ENCODE results near the gene RSPH10B2. TPM values are rescaled to one million over a fixed set of nuclear protein-coding genes. Genes with fewer than 3 reads are reported as not detected.
"Not testable (repeated sequence)": the region's sequence is repeated elsewhere in the genome, so short reads cannot be mapped to it uniquely, and the experiment has no call there.

The RSPH10B2 gene
- total and polyA plus RNA-seq, 9 of the 15 experiments (the other 6 are each of a cell fraction or from before 2014, with no cell fraction given): 0.04 to 0.11 (median 0.08) TPM; not detected in 5

DNA sequence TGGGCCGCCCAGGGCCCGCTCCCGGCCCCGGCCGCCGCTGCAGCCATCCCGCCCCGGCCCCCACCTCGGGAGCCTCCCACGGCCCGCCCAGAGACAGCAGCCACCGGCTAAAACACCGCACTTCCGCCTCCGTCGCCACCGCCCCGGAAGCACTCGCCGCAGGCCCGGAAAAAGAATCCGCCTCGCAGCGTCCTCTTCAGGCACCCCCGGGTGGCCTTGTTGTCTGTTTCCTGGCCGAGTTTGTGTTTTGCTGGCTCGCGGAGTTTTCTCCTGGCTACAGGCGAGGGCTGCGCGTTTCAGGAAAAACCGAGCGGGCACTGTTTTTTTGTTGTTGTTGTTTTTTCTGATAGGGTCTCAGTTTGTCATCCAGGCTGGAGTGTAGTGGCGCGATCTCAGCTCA lies 72.2 kb downstream of the RSPH10B2 start, which contains the start of gene CCZ1B (continued):
- TF ChIP-seq, protein P1, sequence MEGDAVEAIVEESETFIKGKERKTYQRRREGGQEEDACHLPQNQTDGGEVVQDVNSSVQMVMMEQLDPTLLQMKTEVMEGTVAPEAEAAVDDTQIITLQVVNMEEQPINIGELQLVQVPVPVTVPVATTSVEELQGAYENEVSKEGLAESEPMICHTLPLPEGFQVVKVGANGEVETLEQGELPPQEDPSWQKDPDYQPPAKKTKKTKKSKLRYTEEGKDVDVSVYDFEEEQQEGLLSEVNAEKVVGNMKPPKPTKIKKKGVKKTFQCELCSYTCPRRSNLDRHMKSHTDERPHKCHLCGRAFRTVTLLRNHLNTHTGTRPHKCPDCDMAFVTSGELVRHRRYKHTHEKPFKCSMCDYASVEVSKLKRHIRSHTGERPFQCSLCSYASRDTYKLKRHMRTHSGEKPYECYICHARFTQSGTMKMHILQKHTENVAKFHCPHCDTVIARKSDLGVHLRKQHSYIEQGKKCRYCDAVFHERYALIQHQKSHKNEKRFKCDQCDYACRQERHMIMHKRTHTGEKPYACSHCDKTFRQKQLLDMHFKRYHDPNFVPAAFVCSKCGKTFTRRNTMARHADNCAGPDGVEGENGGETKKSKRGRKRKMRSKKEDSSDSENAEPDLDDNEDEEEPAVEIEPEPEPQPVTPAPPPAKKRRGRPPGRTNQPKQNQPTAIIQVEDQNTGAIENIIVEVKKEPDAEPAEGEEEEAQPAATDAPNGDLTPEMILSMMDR (IDR thresholded peaks at IDR 0.05 in 2 of 3, conservative IDR thresholded peaks at IDR 0.05 in 1 of 3; ENCODE audit: insufficient read depth in 2 of 3, low read depth in 1 of 3, low read length in 3 of 3): peak; percentile 28 to 35 (median 33); a peak in 3 of 6 replicates
- TF ChIP-seq ZNF583 (CRISPR knock-in tag; IDR thresholded peaks at IDR 0.05): 0 out of 2 replicates have a peak, but pooled peaks have one; percentile 23
- TF ChIP-seq ZNF165 (CRISPR knock-in tag; IDR thresholded peaks at IDR 0.05; ENCODE audit: borderline replicate concordance): 0 out of 2 replicates have a peak, but pooled peaks have one; percentile 58
- TF ChIP-seq CTCFL (IDR thresholded peaks at IDR 0.05; ENCODE audit: borderline replicate concordance, insufficient read depth, low read depth, low read length, poor library complexity, severe bottlenecking): peak; percentile 38
- peak; percentile 58 for TF ChIP-seq CREM (IDR thresholded peaks at IDR 0.05; ENCODE audit: low read depth)
- peak; percentile 97 for TF ChIP-seq CBX1 (IDR thresholded peaks at IDR 0.05; ENCODE audit: low read depth)
- TF ChIP-seq C11orf30 (IDR thresholded peaks at IDR 0.05; ENCODE audit: low read depth): peak; percentile 49; the same call in 1 of the 2 replicates
- peak; percentile 61; the same call in 1 of the 2 replicates for TF ChIP-seq ZNF766 (CRISPR knock-in tag; conservative IDR thresholded peaks at IDR 0.05)
- peak in 1 of 2 experiments; percentile 92; a peak in 2 of 4 replicates for TF ChIP-seq KDM4B (IDR thresholded peaks at IDR 0.05; ENCODE audit: borderline replicate concordance in 2 of 2, low read depth in 1 of 2)
- TF ChIP-seq KLF6 (CRISPR knock-in tag; IDR thresholded peaks at IDR 0.05; ENCODE audit: borderline replicate concordance): peak; percentile 78; the same call in 1 of the 2 replicates
- 0 out of 2 replicates have a peak, but pooled peaks have one; percentile 46 for TF ChIP-seq NR4A1 (CRISPR knock-in tag; IDR thresholded peaks at IDR 0.05)
- not testable (repeated sequence) for TF ChIP-seq NR4A1 (tag; IDR thresholded peaks at IDR 0.05)
- TF ChIP-seq GABPA (tag; conservative IDR thresholded peaks at IDR 0.05; ENCODE audit: low read depth): peak; percentile 89
- TF ChIP-seq PHF8 (IDR thresholded peaks at IDR 0.05; ENCODE audit: borderline replicate concordance, low read length): peak; percentile 39; the same call in 1 of the 2 replicates
- 0 out of 2 replicates have a peak, but pooled peaks have one; percentile 51 for TF ChIP-seq NFRKB (IDR thresholded peaks at IDR 0.05; ENCODE audit: low read depth)
- TF ChIP-seq, protein P2, sequence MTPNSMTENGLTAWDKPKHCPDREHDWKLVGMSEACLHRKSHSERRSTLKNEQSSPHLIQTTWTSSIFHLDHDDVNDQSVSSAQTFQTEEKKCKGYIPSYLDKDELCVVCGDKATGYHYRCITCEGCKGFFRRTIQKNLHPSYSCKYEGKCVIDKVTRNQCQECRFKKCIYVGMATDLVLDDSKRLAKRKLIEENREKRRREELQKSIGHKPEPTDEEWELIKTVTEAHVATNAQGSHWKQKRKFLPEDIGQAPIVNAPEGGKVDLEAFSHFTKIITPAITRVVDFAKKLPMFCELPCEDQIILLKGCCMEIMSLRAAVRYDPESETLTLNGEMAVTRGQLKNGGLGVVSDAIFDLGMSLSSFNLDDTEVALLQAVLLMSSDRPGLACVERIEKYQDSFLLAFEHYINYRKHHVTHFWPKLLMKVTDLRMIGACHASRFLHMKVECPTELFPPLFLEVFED (CRISPR knock-in tag; conservative IDR thresholded peaks at IDR 0.05): 0 out of 2 replicates have a peak, but pooled peaks have one; percentile 35
- TF ChIP-seq NR2C2 (CRISPR knock-in tag; IDR thresholded peaks at IDR 0.05): peak; percentile 93
- TF ChIP-seq NR2C2 (tag; IDR thresholded peaks at IDR 0.05): peak; percentile 93
- peak; percentile 86 for TF ChIP-seq CXXC5 (CRISPR knock-in tag; IDR thresholded peaks at IDR 0.05)
- peak; percentile 73; the same call in 1 of the 2 replicates for TF ChIP-seq DIDO1 (tag; IDR thresholded peaks at IDR 0.05; ENCODE audit: low read depth)
- TF ChIP-seq ZNF79 (CRISPR knock-in tag; IDR thresholded peaks at IDR 0.05; ENCODE audit: low read depth): 0 out of 2 replicates have a peak, but pooled peaks have one; percentile 18
